Smooth muscle cell (in vitro differentiated cells): ENCODE measurements around the gene PARP12. TPM values are rescaled to one million over a fixed set of nuclear protein-coding genes. Genes with fewer than 3 reads are reported as not detected.
A peak's percentile ranks its signal among the peaks of the same experiment; 100 is the strongest.

ENCODE experiments used
- DNase-seq: peaks from one replicate; lab custom pipeline; 2025; ENCODE audit not compliant: unreplicated experiment; lab: John Stamatoyannopoulos, UW
- H2AFZ ChIP-seq: fragments of 200-600 bp; sonication (generic); 2 replicates; pipeline ENCODE4 v1.6.0; 2016; ENCODE audit warnings: antibody characterized with exemption, low read depth, mild to moderate bottlenecking
- H3F3A ChIP-seq: fragments of 200-600 bp; sonication (generic); 2 replicates; pipeline ENCODE4 v1.6.0; 2017; ENCODE audit warnings: antibody characterized with exemption, low read depth
- H3K27ac ChIP-seq: fragments of 200-600 bp; sonication (generic); 2 replicates; pipeline ENCODE4 v1.5.1; 2016; ENCODE audit warnings: low read depth, mild to moderate bottlenecking
- H3K27me3 ChIP-seq: fragments of 200-600 bp; sonication (generic); 2 replicates; pipeline ENCODE4 v1.6.1; 2016; ENCODE audit warnings: low read depth, mild to moderate bottlenecking
- H3K36me3 ChIP-seq: fragments of 200-600 bp; sonication (generic); 2 replicates; pipeline ENCODE4 v1.5.1; 2016; ENCODE audit warnings: low read depth
- H3K4me1 ChIP-seq: fragments of 200-600 bp; sonication (generic); 2 replicates; pipeline ENCODE4 v1.5.1; 2016; ENCODE audit warnings: low read depth
- H3K4me2 ChIP-seq: fragments of 200-600 bp; sonication (generic); 2 replicates; pipeline ENCODE4 v1.6.0; 2016; ENCODE audit warnings: mild to moderate bottlenecking
- H3K4me3 ChIP-seq: fragments of 200-600 bp; sonication (generic); 2 replicates; pipeline ENCODE4 v1.5.1; 2016; ENCODE audit warnings: mild to moderate bottlenecking
- H3K79me2 ChIP-seq: fragments of 200-600 bp; sonication (generic); 2 replicates; pipeline ENCODE4 v1.6.0; 2016; ENCODE audit warnings: low read depth, mild to moderate bottlenecking
- H3K9ac ChIP-seq: fragments of 200-600 bp; sonication (generic); 2 replicates; pipeline ENCODE4 v1.6.0; 2016; ENCODE audit warnings: low read depth
- H3K9me3 ChIP-seq: fragments of 200-600 bp; sonication (generic); replicated peaks from 2 replicates; pipeline ENCODE4 v1.5.1; 2016; ENCODE audit warnings: low read depth
- H4K20me1 ChIP-seq: fragments of 200-600 bp; sonication (generic); 2 replicates; pipeline ENCODE4 v1.6.0; 2016; ENCODE audit warnings: low read depth
- WGBS: methylation state at CpG from one replicate; pipeline ENCODE4 v1.1.7; 2016; ENCODE audit warnings: low lambda C conversion rate; 5-methylcytosine and 5-hydroxymethylcytosine counted together
- polyA plus RNA-seq: library from polyadenylated mRNA; unstranded; fragments of >200 nt; fragmentation: Nextera tagmentation; extraction: Ambion mirVana; gene quantifications from 2 replicates; pipeline ENCODE4 v1.2.1, GENCODE V29; 2016
- total RNA-seq: library from RNA; depleted of rRNA; stranded (reverse); fragments of >200 nt; gene quantifications from 2 replicates; pipeline ENCODE4 v1.2.3, GENCODE V29; 2014
- TF ChIP-seq, protein P1 (sequence below): fragments of 200-600 bp; sonication (generic); IDR thresholded peaks from 2 replicates; pipeline ENCODE4 v1.5.1; 2017; ENCODE audit warnings: borderline replicate concordance, mild to moderate bottlenecking, antibody characterized with exemption; ENCODE audit not compliant: insufficient read depth, poor library complexity, severe bottlenecking

Gene PARP12
- total and polyA plus RNA-seq, 2 experiments from 2014 or later = 1.4 to 2.4 TPM

DNA sequence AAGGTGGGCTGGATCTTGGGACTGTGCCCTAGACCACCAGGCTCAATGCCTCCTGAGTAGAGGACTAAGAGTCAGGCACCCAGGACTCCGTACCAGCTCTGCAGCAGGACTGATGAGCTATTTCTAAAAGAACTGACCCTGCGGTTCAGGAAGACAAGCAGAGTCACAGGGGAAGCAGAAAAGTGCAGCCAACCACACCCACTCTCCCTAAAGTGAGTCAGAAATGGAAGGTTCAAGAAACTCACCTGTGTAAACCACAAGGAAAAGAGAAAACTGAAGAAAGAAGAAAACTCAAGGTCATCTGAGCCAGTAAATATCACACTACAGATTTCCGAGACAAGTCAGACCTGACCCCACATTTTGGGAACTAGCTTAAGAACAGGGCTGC lies 2.5 kb downstream of the PARP12 start:
- Histone ChIP-seq H3K4me1 (peaks cover 4% of the 10 kb centered on the region), H4K20me1 (no peaks in the 10 kb centered on the region), H3K4me2 (no peak overlapping the region), H3K9ac (no peak overlapping the region), H3K27ac (no peak overlapping the region), H3K27me3 (peaks cover 5% of the 10 kb centered on the region), H2AFZ (no peak overlapping the region), H3F3A (no peaks in the 10 kb centered on the region), H3K36me3 (no peaks in the 10 kb centered on the region), H3K9me3 (no peaks in the 10 kb centered on the region), H3K79me2 (no peaks in the 10 kb centered on the region), H3K4me3 (no peak overlapping the region)
- DNase-seq = no peak
- 90% methylated on average over 3 of the region's 3 CpGs for WGBS
- TF ChIP-seq, protein P1, sequence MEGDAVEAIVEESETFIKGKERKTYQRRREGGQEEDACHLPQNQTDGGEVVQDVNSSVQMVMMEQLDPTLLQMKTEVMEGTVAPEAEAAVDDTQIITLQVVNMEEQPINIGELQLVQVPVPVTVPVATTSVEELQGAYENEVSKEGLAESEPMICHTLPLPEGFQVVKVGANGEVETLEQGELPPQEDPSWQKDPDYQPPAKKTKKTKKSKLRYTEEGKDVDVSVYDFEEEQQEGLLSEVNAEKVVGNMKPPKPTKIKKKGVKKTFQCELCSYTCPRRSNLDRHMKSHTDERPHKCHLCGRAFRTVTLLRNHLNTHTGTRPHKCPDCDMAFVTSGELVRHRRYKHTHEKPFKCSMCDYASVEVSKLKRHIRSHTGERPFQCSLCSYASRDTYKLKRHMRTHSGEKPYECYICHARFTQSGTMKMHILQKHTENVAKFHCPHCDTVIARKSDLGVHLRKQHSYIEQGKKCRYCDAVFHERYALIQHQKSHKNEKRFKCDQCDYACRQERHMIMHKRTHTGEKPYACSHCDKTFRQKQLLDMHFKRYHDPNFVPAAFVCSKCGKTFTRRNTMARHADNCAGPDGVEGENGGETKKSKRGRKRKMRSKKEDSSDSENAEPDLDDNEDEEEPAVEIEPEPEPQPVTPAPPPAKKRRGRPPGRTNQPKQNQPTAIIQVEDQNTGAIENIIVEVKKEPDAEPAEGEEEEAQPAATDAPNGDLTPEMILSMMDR = no peak

DNA sequence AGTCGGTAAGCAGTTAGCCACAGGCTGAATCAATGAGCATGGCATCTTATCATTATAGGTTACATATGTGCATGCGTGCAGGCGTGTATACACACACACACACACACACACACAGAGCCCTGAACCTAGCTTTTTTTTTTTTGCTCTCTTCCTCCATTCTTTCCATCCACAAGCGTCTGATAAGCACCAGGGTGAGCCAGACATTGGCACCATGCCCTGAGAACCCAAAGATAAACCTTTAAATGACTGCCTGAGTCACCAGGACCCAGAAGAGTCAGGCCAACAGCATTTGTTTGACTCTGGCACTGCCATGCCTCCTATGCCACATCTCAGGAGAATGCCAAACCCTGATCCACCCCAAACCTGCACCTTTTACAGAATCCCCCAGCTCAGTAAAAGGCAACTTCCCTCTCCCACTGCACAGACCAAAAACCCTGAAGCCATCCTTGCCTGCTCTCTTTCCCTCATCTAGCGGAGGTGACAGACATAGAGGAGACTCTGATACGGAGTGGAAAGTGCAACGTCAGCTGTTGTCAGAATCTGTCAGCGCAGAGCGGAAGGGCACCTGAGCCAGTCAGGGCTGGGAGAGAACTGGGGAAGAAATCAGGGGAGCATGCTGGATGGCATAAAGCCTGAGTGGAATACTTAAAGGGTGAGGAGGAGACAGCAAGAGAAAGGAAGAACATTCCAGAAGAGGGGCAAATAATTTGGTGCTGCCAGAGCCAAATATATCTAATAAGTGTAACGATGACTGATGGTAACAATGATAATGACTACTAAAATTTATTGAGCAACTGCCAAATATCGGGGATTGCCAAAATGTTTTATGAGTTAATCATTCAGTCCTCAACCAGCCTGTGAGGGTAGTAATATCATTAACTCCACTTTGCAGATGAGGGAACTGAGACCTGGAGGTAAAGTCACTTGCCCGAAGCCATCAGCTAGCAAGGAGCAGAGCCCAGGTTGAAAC lies 3.2 kb downstream of the PARP12 start:
- H3F3A ChIP-seq = no peaks in the 10 kb centered on the region
- peaks cover 11% of the 10 kb centered on the region for H3K27me3 ChIP-seq
- peak; percentile 25 for DNase-seq
- H3K9me3 ChIP-seq = no peaks in the 10 kb centered on the region
- H3K4me3 ChIP-seq = no peak overlapping the region
- H3K4me1 ChIP-seq = peaks cover 4% of the 10 kb centered on the region
- H4K20me1 ChIP-seq = no peaks in the 10 kb centered on the region
- no peak overlapping the region for H3K9ac ChIP-seq
- TF ChIP-seq, protein P1 = no peak
- 75% methylated on average over 12 of the region's 12 CpGs for WGBS
- no peaks in the 10 kb centered on the region for H3K36me3 ChIP-seq
- peak overlapping the region; percentile 18 for H3K4me2 ChIP-seq
- no peak overlapping the region for H3K27ac ChIP-seq
- no peaks in the 10 kb centered on the region for H3K79me2 ChIP-seq
- H2AFZ ChIP-seq = no peak overlapping the region

DNA sequence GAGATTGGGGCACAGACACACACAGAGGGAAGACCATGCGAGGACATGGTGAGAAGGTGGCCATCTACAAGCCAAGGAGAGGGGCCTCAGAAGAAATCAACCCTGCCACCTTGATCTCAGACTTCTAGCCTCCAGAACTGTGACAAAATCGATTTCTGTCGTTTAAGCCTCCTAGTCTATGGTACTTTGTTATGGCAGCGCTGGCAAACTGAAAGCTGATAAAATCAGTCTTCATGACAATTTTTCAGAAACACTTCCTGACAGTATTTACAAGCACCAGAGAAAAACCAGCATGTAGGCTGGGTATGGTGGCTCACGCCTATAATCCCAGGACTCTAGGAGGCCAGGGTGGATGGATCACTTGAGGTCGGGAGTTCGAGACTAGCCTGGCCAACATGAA lies 4.2 kb downstream of the PARP12 start:
- Histone ChIP-seq H2AFZ (no peak overlapping the region), H3K27me3 (peaks cover 13% of the 10 kb centered on the region), H3K4me3 (no peak overlapping the region), H3K79me2 (no peaks in the 10 kb centered on the region), H3K4me2 (no peak overlapping the region), H3K9ac (no peak overlapping the region), H4K20me1 (no peaks in the 10 kb centered on the region), H3K9me3 (no peaks in the 10 kb centered on the region), H3K4me1 (peaks cover 4% of the 10 kb centered on the region), H3K36me3 (no peaks in the 10 kb centered on the region), H3K27ac (no peak overlapping the region), H3F3A (no peaks in the 10 kb centered on the region)
- TF ChIP-seq, protein P1 = no peak
- DNase-seq = no peak
- 86% methylated on average over 7 of the region's 7 CpGs for WGBS

DNA sequence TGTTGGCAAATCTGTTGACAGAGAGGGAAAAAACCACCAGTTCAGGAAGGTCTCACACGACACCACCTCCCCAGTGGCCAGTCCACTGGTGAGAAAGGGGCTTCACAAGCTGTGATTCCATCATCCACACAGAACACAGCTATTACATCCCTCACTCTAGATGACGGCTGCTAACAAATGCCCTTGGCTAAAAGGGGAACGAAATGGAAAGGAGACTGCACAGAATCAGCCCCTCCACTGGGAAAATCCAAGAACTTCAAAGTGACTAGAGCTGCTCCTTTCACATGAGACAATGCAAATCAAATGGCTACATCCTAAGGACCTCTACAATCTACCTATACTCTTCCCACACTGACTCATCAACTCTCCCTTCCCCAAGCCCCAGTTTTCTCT lies 5.6 kb downstream of the PARP12 start:
- Histone ChIP-seq H3K36me3 (no peaks in the 10 kb centered on the region), H3K9me3 (no peaks in the 10 kb centered on the region), H4K20me1 (no peaks in the 10 kb centered on the region), H3K4me1 (no peaks in the 10 kb centered on the region), H3K4me3 (no peak overlapping the region), H3K4me2 (no peak overlapping the region), H3K9ac (no peak overlapping the region), H2AFZ (no peak overlapping the region), H3K27ac (no peak overlapping the region), H3K79me2 (no peaks in the 10 kb centered on the region), H3K27me3 (peaks cover 13% of the 10 kb centered on the region), H3F3A (no peaks in the 10 kb centered on the region)
- WGBS = 100% methylated on average over 3 of the region's 3 CpGs
- DNase-seq = no peak
- TF ChIP-seq, protein P1 = no peak
